ENCODE measurements around the gene EMILIN2. TPM values are rescaled to one million over a fixed set of nuclear protein-coding genes. Genes with fewer than 3 reads are reported as not detected.
A peak's percentile ranks its signal among the peaks of the same experiment; 100 is the strongest.

The EMILIN2 gene
- total and polyA plus RNA-seq, 2 of the 13 experiments (the other 11 are each of a cell fraction or from before 2014, with no cell fraction given), result 7.6 to 8.2 TPM

DNA sequence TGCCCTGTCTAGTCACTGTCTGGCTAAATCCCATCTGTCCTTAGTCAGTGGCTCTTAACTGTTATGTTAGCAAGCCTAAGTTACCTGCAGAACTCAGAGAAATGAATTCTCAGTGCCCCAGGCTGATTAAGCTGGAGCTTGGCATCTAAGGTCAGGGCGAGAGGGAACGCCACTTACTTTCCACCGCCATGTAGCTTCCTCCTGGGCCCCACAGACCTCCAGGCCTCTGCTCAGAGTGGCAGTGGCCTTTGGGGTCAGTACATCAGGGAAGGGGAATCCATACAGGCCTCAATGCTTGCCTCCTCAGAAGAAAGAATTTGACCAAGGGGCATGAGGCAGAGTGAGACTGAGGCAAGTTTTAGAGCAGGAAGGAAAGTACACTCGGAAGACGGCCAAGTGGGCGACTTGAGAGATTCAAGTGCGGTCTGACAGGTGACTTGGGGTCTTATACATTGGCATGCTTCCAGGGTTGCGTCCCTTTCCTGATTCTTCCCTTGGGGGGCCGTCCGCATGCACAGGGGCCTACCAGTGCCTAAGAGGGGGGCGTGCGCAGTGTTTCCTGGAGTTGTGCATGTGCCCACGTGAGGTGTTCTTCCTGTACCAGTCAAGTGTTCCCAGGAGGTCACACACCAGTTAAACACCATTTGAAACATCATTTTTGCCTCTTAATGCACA lies 64.1 kb downstream of the EMILIN2 start (continued):
- TF ChIP-seq MLLT10 (CRISPR knock-in tag; IDR thresholded peaks at IDR 0.05) (no peak), CHD4 (IDR thresholded peaks at IDR 0.05; ENCODE audit: borderline replicate concordance, low read length) (no peak), TBX3 (IDR thresholded peaks at IDR 0.05; ENCODE audit: borderline replicate concordance) (no peak), HMGA1 (CRISPR knock-in tag; conservative IDR thresholded peaks at IDR 0.05) (no peak), MEIS2 (CRISPR knock-in tag; IDR thresholded peaks at IDR 0.05) (no peak), ZNF878 (CRISPR knock-in tag; IDR thresholded peaks at IDR 0.05) (no peak), CEBPG (CRISPR knock-in tag; IDR thresholded peaks at IDR 0.05) (no peak)

DNA sequence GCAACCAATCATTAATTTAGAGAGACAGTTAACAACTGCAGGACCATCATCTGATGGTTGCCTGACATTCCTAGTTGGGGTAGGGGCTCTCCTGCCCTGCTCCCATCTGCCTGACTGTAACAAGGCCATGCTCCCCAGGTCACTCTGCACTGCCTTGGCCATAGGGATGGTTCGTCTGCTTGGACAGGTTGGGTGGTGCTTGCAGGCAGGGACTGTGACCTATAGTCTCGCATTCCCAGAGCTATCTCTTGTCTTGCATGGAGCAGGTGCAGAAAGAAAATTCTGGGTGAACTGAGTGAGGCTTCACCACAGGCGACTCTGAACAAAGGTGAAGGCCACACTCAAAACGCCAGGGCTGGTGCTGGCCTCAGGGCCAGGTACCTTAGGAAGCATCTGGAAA lies 64.7 kb downstream of the EMILIN2 start:
- H3K4me3 ChIP-seq (replicated peaks in 1 of 3; ENCODE audit: insufficient read depth in 1 of 3, low read depth in 2 of 3, low read length in 3 of 3), result no peak overlapping the region
- BruUV-seq (replicated peaks), result no TSS peak
- ChIA-PET POLR2A (interaction anchor here (0.7 kb wide), 1 partner anchor 60 kb away, joined by 3 read pairs; no protein-coding TSS in a partner anchor), CTCF (ENCODE audit: low intra/inter-chr PET ratio, low total read pairs) (no interaction called here)
- in situ Hi-C loops (cut with HindIII; ENCODE audit: extremely low pct_ligation_motif_present, low pct_unique_long_range_greater_than_20kb), result no loop called here
- H3K27ac ChIP-seq (ENCODE audit: extremely low read length, insufficient read depth, low read length), result no peak overlapping the region
- no peaks in the 10 kb centered on the region for H3K9me3 ChIP-seq (ENCODE audit: low read length)
- H3K4me2 ChIP-seq (ENCODE audit: low read depth, low read length), result no peak overlapping the region
- H2AFZ ChIP-seq (ENCODE audit: low read length), result no peak overlapping the region
- ATAC-seq, result no peak
- intact Hi-C loops (cut with micrococcal nuclease; ENCODE audit: unreplicated experiment), result no loop called here
- peaks cover 8% of the 10 kb centered on the region for H3K79me2 ChIP-seq (ENCODE audit: insufficient read depth, low read length)
- FAIRE-seq, result no peak
- TF ChIP-seq CCDC6 (CRISPR knock-in tag; IDR thresholded peaks at IDR 0.05), result peak; percentile 48; the same call in 1 of the 2 replicates
- TF ChIP-seq PAF1 (CRISPR knock-in tag; IDR thresholded peaks at IDR 0.05), result 0 out of 2 replicates have a peak, but pooled peaks have one; percentile 33
- TF ChIP-seq ZNF766 (CRISPR knock-in tag; IDR thresholded peaks at IDR 0.05; ENCODE audit: borderline replicate concordance), result no peak
- no peak for TF ChIP-seq SSRP1 (CRISPR knock-in tag; IDR thresholded peaks at IDR 0.05)
- TF ChIP-seq CHD2 (IDR thresholded peaks at IDR 0.05; ENCODE audit: low read depth, low read length), result no peak
- 0 out of 2 replicates have a peak, but pooled peaks have one; percentile 58 for TF ChIP-seq POLR2AphosphoS2 (IDR thresholded peaks at IDR 0.05; ENCODE audit: low read depth, low read length)
- TF ChIP-seq, protein P1, sequence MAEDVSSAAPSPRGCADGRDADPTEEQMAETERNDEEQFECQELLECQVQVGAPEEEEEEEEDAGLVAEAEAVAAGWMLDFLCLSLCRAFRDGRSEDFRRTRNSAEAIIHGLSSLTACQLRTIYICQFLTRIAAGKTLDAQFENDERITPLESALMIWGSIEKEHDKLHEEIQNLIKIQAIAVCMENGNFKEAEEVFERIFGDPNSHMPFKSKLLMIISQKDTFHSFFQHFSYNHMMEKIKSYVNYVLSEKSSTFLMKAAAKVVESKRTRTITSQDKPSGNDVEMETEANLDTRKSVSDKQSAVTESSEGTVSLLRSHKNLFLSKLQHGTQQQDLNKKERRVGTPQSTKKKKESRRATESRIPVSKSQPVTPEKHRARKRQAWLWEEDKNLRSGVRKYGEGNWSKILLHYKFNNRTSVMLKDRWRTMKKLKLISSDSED (CRISPR knock-in tag; IDR thresholded peaks at IDR 0.05), result no peak
- no peak for TF ChIP-seq KAT2B (IDR thresholded peaks at IDR 0.05; ENCODE audit: borderline replicate concordance, low read depth, low read length)
- 0 out of 2 replicates have a peak, but pooled peaks have one; percentile 18 for TF ChIP-seq KDM2A (CRISPR knock-in tag; IDR thresholded peaks at IDR 0.05; ENCODE audit: borderline replicate concordance, low read depth)
- TF ChIP-seq, protein P2, sequence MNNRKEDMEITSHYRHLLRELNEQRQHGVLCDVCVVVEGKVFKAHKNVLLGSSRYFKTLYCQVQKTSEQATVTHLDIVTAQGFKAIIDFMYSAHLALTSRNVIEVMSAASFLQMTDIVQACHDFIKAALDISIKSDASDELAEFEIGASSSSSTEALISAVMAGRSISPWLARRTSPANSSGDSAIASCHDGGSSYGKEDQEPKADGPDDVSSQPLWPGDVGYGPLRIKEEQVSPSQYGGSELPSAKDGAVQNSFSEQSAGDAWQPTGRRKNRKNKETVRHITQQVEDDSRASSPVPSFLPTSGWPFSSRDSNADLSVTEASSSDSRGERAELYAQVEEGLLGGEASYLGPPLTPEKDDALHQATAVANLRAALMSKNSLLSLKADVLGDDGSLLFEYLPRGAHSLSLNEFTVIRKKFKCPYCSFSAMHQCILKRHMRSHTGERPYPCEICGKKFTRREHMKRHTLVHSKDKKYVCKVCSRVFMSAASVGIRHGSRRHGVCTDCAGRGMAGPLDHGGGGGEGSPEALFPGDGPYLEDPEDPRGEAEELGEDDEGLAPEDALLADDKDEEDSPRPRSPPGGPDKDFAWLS (CRISPR knock-in tag; IDR thresholded peaks at IDR 0.05; ENCODE audit: borderline replicate concordance), result no peak
- TF ChIP-seq, protein P3, sequence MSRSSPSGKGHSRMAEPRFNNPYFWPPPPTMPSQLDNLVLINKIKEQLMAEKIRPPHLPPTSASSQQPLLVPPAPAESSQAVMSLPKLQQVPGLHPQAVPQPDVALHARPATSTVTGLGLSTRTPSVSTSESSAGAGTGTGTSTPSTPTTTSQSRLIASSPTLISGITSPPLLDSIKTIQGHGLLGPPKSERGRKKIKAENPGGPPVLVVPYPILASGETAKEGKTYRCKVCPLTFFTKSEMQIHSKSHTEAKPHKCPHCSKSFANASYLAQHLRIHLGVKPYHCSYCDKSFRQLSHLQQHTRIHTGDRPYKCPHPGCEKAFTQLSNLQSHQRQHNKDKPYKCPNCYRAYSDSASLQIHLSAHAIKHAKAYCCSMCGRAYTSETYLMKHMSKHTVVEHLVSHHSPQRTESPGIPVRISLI (CRISPR knock-in tag; IDR thresholded peaks at IDR 0.05; ENCODE audit: borderline replicate concordance), result no peak
- TF ChIP-seq POLR2A (IDR thresholded peaks at IDR 0.05; ENCODE audit: insufficient read depth in 1 of 2, low read depth in 2 of 2, low read length in 2 of 2), result peak in 1 of 2 experiments; percentile 55; a peak in 2 of 4 replicates
- no peaks in the 10 kb centered on the region for H3K27me3 ChIP-seq (ENCODE audit: control insufficient read depth in 1 of 2, insufficient read depth in 2 of 2, low read length in 2 of 2)
- no peak overlapping the region for H3K9ac ChIP-seq (ENCODE audit: insufficient read depth, low read depth, low read length)
- peaks cover 37 to 66% of the 10 kb centered on the region in 2 experiments for H3K36me3 ChIP-seq (replicated peaks in 1 of 2; ENCODE audit: control insufficient read depth in 1 of 2, insufficient read depth in 2 of 2, low read length in 2 of 2)
- peaks cover 10% of the 10 kb centered on the region for H4K20me1 ChIP-seq (ENCODE audit: insufficient read depth, low read length)
- no peak for DNase-seq (ENCODE audit: low spot score)
- peaks cover 21% of the 10 kb centered on the region for H3K4me1 ChIP-seq (ENCODE audit: insufficient read depth, low read length)
- 94% methylated on average over 4 of the region's 4 CpGs for WGBS (ENCODE audit: low lambda C conversion rate)

All from HepG2 (cell line).